Measurements from ENCODE around the gene NDUFB8.

NDUFB8 gene

GRCh38 chr10:100537475-100537874 lies 7.8 kb upstream of the NDUFB8 start:
- no peak for DNase-seq

DNA sequence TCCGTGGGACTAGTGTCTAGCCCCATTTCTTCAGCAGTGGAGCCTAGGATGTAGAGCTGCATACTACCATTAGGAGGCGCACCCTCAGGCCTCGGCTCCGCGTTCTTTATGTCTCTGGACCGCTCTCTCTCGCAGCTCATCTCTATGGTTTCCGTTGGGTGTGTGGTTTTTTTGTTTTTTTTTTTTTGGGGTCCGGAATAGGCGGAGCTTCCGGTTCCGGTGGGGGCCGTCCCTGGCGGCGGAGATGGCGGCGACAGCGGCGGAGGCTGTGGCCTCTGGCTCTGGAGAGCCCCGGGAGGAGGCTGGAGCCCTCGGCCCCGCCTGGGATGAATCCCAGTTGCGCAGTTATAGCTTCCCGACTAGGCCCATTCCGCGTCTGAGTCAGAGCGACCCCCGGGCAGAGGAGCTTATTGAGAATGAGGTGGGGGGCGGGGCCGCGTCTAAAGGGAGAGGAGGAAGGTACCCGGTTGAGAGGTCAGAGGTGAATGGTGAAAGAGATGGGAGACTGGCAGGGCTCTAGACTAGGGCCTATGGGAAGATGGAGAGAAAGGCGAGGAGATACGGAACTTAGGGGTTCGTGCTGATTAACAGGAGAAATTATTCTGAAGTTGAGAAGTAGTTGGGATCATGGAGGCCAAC lies 6.2 kb upstream of the NDUFB8 start, which contains the start of gene HIF1AN:
TSS of gene HIF1AN (plus strand) at position 229 of the 639 bp plus-strand sequence. CDS start at position 245, 16 bp downstream.
- DNase-seq = peak; percentile 11 to 94 (median 80)

DNA sequence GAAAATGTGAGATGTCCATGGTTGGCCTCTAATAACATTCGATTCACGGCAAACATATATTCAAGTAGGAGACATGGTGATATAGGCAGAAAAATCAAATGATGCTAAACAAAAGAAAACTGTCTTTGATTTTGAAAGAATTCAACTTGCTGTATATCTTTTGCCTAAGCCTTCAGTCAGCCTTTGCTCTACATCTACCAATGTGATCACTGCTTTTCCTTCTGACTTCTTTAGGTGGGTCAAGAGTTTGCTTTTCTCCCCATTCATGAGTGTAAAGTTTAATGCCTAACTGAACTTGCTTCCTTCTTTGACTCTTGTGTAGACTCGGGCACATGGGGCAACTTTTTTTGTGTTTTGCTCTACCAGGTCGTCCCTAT lies 5.7 kb upstream of the NDUFB8 start:
- DNase-seq = no peak

- DNase-seq = no peak
These were observed 5.1 kb upstream of the NDUFB8 start for GRCh38 chr10:100534726-100535125.

DNA sequence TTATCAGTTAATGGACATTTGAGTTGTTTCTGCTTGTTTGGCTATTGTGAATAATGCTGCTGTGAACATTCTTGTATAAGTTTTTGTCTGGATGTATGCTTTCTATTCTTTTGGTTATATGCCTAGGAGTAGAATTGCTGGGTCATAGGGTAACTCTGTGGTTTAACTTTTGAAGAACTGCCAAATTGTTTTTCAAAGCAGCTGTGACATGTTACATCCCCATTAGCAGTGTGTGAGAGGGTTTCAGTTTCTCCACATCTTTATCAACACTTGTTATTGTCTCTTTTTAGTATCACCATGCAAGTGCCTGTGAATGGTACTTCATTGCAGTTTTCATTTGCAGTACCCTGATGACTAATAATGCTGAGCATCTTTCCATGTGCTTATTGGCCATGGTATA lies 2.1 kb upstream of the NDUFB8 start:
- no peak for DNase-seq

DNA sequence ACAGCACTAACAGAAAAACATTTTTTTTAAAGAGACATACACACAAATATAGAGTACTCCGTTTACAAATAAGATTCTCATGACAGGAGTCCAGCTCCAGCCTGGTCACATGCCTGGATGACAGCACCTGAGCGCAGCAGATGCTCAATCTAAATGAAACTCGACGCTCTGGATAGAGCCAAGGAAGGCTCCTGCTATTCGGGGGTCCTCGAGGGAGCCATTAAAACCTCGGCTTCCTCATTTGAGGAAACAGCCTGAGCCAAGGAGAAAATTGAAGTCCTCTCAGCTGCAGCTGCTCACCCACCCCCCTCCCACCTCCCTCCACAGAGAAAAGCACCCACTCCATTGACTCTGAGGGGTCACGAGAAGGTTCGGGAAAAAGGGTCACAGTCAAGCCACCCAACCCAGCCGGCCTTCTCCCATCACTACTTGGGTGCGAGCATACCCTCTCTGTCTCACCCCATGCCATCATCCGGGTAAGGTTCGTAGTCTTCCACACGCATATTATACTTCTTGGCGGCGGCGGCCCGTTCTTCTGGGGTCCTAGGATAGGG lies 673 bp downstream of the NDUFB8 start:
- peak in 8 of 58 donors; percentile 7 to 65 (median 34) for DNase-seq

- no peak for DNase-seq
These were observed 1.4 kb downstream of the NDUFB8 start for GRCh38 chr10:100528123-100528886.

- peak in 1 of 58 donors; percentile 6 for DNase-seq
These were observed 5.0 kb downstream of the NDUFB8 start for GRCh38 chr10:100524638-100525037.

GRCh38 chr10:100524206-100524605 lies 5.5 kb downstream of the NDUFB8 start:
- no peak for DNase-seq

DNA sequence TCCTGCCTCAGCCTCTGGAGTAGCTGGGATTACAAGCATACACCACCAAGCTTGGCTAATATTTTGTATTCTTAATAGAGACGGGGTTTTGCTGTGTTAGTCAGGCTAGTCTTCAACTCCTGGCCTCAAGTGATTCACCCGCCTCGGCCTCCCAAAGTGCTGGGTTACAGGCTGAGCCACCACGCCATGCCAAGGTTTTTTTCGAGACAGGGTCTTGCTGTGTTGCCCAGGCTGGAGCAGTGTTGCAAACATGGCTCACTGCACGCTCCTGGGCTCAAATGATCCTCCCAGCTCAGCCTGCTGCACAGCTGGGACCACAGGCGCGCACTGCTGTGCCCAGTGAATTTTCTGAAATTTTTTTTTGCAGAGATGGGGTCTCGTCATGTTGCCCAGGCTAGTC lies 6.7 kb downstream of the NDUFB8 start:
- DNase-seq = no peak

DNA sequence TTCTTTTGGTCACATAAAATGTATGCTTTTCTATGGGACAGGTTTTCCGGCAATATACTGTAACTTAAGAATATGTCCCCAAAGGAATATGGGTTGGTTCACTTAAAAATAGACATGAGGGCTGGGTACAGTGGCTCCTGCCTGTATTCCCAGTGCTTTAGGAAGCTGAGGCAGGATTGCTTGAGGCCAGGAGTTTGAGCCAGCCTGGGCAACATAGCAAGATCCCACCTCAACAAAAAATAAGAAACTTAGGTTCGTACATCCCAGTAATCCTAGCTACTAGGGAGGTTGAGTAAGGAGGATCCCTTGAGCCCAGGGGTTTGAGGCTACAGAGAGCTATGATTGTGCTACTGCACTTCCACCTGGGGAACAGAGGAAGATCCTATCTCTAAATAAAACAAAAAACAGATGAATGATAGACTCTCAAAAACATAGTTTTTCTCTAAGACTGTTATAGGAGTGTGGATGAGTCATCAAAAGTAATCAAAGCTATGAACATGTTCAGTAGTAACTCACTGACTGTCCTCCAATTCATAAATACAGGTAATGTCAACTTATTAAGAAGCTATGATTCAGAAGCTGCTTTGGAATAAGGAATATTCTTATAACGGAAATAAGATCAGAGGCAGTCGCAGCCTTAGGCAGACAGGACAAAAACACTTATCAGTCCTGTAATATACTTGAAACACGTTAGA lies 7.4 kb downstream of the NDUFB8 start:
- DNase-seq = no peak

- no peak for DNase-seq
These were observed 8.9 kb downstream of the NDUFB8 start for GRCh38 chr10:100520811-100521210.

- peak in 53 of 58 donors; percentile 3 to 70 (median 39) for DNase-seq
These were observed 10.2 kb downstream of the NDUFB8 start, which contains the start of gene SEC31B for GRCh38 chr10:100519311-100520051. Gene SEC31B, minus strand, starts transcription at chr10:100519861. Its CDS starts 2,909 bp downstream, at chr10:100516952.

GRCh38 chr10:100518761-100519241 lies 10.9 kb downstream of the NDUFB8 start:
- DNase-seq = peak in 50 of 58 donors; percentile 3 to 71 (median 32)

- DNase-seq = no peak
These were observed 12.8 kb downstream of the NDUFB8 start for GRCh38 chr10:100516847-100517246.

- no peak for DNase-seq
These were observed 14.1 kb downstream of the NDUFB8 start for GRCh38 chr10:100515612-100516011.

- DNase-seq = no peak
These were observed 18.9 kb downstream of the NDUFB8 start for GRCh38 chr10:100510533-100511308.

- DNase-seq = no peak
These were observed 20.3 kb downstream of the NDUFB8 start for GRCh38 chr10:100509241-100509840.

GRCh38 chr10:100508691-100509150 lies 20.9 kb downstream of the NDUFB8 start:
- DNase-seq = no peak

All from anterior cingulate cortex (tissue), 58 donors.